DOHH2 (cell line): ENCODE data around the gene SIAH2.

ENCODE experiments used
- EZH2phosphoT487 ChIP-seq: fragments of 200-600 bp; sonication (generic); IDR thresholded peaks from 2 replicates; pipeline ENCODE4 v1.6.1; 2017; ENCODE audit warnings: borderline replicate concordance, mild to moderate bottlenecking, antibody characterized with exemption, low read length, moderate library complexity, mixed read lengths
- TF ChIP-seq, protein P1 (sequence below): fragments of 200-600 bp; sonication (generic); IDR thresholded peaks from one replicate; pipeline ENCODE4 v1.5.1; 2014; ENCODE audit warnings: antibody characterized with exemption, mild to moderate bottlenecking, low read depth, low read length; ENCODE audit not compliant: poor library complexity, severe bottlenecking

DNA sequence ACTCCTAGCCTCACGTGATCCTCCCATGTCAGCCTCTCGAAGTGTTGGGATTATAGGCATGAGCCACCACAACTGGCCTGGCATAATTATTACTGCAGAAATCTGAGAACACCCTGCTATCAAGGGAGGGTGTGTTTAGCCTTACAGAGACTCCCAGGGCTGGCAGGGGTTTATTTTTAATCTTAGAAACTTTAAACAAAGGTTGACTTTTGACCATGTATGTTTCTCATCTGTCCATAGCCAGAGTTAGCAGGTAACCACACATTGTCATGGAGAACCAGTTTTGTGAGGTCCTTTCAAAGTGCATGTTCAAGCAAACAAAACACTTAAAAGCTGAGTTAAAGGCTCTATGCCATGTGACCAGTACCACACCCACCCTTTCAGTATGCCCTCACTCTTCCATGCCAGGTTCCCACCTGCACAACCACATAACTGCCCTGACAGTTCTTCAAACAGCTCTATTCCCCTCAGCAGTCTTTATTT lies 11.1 kb downstream of the SIAH2 start:
- TF ChIP-seq, protein P1, sequence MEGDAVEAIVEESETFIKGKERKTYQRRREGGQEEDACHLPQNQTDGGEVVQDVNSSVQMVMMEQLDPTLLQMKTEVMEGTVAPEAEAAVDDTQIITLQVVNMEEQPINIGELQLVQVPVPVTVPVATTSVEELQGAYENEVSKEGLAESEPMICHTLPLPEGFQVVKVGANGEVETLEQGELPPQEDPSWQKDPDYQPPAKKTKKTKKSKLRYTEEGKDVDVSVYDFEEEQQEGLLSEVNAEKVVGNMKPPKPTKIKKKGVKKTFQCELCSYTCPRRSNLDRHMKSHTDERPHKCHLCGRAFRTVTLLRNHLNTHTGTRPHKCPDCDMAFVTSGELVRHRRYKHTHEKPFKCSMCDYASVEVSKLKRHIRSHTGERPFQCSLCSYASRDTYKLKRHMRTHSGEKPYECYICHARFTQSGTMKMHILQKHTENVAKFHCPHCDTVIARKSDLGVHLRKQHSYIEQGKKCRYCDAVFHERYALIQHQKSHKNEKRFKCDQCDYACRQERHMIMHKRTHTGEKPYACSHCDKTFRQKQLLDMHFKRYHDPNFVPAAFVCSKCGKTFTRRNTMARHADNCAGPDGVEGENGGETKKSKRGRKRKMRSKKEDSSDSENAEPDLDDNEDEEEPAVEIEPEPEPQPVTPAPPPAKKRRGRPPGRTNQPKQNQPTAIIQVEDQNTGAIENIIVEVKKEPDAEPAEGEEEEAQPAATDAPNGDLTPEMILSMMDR: no peak
- no peak for TF ChIP-seq EZH2phosphoT487
